ENCODE data around the gene NHLRC4. TPM values are rescaled to one million over a fixed set of nuclear protein-coding genes. Genes with fewer than 3 reads are reported as not detected.
A peak's percentile ranks its signal among the peaks of the same experiment; 100 is the strongest.

NHLRC4 gene
- total and polyA plus RNA-seq, 9 of the 15 experiments (the other 6 are each of a cell fraction or from before 2014, with no cell fraction given) = 0.24 to 3.7 (median 1.3) TPM; not detected in 2

DNA sequence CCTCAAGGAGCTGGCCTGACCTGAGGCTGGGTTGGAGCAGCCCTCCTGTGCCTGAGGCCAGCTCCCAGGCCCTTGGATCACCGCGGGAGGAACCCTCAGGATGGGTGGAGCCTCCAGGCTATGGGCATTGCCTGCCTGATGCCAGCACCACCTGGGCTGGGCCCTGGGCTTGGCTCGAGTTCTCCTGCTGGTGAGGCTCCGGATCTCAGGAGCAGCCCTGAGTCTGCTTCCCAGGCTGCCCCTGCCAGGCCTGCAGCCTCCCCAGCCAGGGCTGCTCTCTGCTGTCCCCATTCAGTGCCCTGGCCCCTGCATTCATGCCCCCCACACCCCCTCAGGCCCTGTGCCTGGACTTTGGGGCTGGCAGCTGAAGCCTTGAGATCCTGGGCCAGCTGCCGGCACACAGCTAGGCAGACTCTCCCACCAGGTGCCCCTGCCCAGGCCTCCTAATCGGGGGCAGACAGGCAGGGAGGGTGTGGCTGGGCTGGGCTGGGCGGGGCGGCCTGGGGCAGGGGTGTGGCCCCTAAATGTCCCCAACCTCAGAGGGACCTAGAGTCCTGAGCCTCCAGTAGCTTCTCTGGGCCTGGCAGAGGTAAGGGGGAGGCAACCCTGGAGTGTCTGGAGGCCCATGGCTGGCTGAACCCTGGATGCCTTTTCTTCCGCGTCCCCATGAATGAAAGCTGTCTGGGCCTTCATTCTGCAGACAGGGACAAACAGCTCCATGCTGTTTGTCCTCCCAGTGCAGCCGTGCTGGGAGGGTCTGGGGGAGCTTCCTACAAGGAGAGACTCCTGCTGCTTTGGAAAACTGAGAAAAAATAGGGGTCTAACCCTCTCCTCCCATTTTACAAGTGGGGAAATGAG lies 1.8 kb downstream of the NHLRC4 start (continued):
- no peak for TF ChIP-seq GTF3C2 (IDR thresholded peaks at IDR 0.05; ENCODE audit: borderline replicate concordance, extremely low read depth, insufficient read length)
- TF ChIP-seq TFAM (CRISPR knock-in tag; conservative IDR thresholded peaks at IDR 0.05) = no peak
- no peak for TF ChIP-seq ZBTB1 (CRISPR knock-in tag; IDR thresholded peaks at IDR 0.05; ENCODE audit: borderline replicate concordance, low read depth)
- TF ChIP-seq, protein P1, sequence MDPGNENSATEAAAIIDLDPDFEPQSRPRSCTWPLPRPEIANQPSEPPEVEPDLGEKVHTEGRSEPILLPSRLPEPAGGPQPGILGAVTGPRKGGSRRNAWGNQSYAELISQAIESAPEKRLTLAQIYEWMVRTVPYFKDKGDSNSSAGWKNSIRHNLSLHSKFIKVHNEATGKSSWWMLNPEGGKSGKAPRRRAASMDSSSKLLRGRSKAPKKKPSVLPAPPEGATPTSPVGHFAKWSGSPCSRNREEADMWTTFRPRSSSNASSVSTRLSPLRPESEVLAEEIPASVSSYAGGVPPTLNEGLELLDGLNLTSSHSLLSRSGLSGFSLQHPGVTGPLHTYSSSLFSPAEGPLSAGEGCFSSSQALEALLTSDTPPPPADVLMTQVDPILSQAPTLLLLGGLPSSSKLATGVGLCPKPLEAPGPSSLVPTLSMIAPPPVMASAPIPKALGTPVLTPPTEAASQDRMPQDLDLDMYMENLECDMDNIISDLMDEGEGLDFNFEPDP (CRISPR knock-in tag; IDR thresholded peaks at IDR 0.05) = no peak
- peak; percentile 59 for TF ChIP-seq HMGN3 (IDR thresholded peaks at IDR 0.05; ENCODE audit: borderline replicate concordance, extremely low read depth, insufficient read length, low read depth, low read length)
- no peak for TF ChIP-seq POLR2H (tag; IDR thresholded peaks at IDR 0.05; ENCODE audit: low read depth)
- TF ChIP-seq SETDB1 (IDR thresholded peaks at IDR 0.05; ENCODE audit: low read length) = no peak
- TF ChIP-seq, protein P2, sequence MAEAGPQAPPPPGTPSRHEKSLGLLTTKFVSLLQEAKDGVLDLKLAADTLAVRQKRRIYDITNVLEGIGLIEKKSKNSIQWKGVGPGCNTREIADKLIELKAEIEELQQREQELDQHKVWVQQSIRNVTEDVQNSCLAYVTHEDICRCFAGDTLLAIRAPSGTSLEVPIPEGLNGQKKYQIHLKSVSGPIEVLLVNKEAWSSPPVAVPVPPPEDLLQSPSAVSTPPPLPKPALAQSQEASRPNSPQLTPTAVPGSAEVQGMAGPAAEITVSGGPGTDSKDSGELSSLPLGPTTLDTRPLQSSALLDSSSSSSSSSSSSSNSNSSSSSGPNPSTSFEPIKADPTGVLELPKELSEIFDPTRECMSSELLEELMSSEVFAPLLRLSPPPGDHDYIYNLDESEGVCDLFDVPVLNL (CRISPR knock-in tag; IDR thresholded peaks at IDR 0.05; ENCODE audit: low read depth) = no peak
- TF ChIP-seq SMAD3 (CRISPR knock-in tag; conservative IDR thresholded peaks at IDR 0.05) = no peak
- no peak for TF ChIP-seq POLR2AphosphoS2 (IDR thresholded peaks at IDR 0.05; ENCODE audit: low read length)
- TF ChIP-seq ZEB2 (IDR thresholded peaks at IDR 0.05) = no peak
- TF ChIP-seq ZNF253 (CRISPR knock-in tag; conservative IDR thresholded peaks at IDR 0.05) = no peak
- no peak for TF ChIP-seq RBBP5 (IDR thresholded peaks at IDR 0.05; ENCODE audit: borderline replicate concordance, insufficient read depth, low read length, poor library complexity, severe bottlenecking)
- TF ChIP-seq SMARCA5 (IDR thresholded peaks at IDR 0.05) = no peak
- TF ChIP-seq FOXA3 (CRISPR knock-in tag; conservative IDR thresholded peaks at IDR 0.05 in 1 of 2, IDR thresholded peaks at IDR 0.05 in 1 of 2) = no peak
- TF ChIP-seq HINFP (tag; conservative IDR thresholded peaks at IDR 0.05; ENCODE audit: low read depth) = no peak
- no peak for TF ChIP-seq FOXA1 (IDR thresholded peaks at IDR 0.05; ENCODE audit: borderline replicate concordance)
- no peak for TF ChIP-seq ZBTB26 (CRISPR knock-in tag; IDR thresholded peaks at IDR 0.05)
